GM15510 (cell line): ENCODE data around the gene TMEM150A.

Experiments used
- POLR2A ChIP-seq: IDR thresholded peaks from 3 replicates; pipeline ENCODE4 v1.6.1; 2011; ENCODE audit warnings: borderline replicate concordance; ENCODE audit not compliant: insufficient read length; ENCODE audit errors: extremely low read depth

The TMEM150A gene

GRCh38 chr2:85564144-85564563 is 38.3 kb downstream of the TMEM150A start:
- TF ChIP-seq POLR2A: no peak

GRCh38 chr2:85561280-85562212 is 41.0 kb downstream of the TMEM150A start, which contains the start of gene GGCX:
Gene GGCX (minus strand): TSS chr2:85561493. CDS start chr2:85561428, 65 bp downstream.
- TF ChIP-seq POLR2A: peak; percentile 97

GRCh38 chr2:85560812-85561279 is 41.7 kb downstream of the TMEM150A start:
- TF ChIP-seq POLR2A: no peak

GRCh38 chr2:85558160-85558559 is 44.3 kb downstream of the TMEM150A start:
- TF ChIP-seq POLR2A: no peak

GRCh38 chr2:85557130-85557529 is 45.4 kb downstream of the TMEM150A start:
- TF ChIP-seq POLR2A: no peak

- no peak for TF ChIP-seq POLR2A
Observed at GRCh38 chr2:85554980-85555612, 47.4 kb downstream of the TMEM150A start.

GRCh38 chr2:85553184-85553583 is 49.3 kb downstream of the TMEM150A start:
- TF ChIP-seq POLR2A: no peak

- TF ChIP-seq POLR2A: no peak
Observed at GRCh38 chr2:85551698-85552678, 50.5 kb downstream of the TMEM150A start.

GRCh38 chr2:85550486-85550885 is 52.0 kb downstream of the TMEM150A start:
- TF ChIP-seq POLR2A: no peak

- TF ChIP-seq POLR2A: no peak
Observed at GRCh38 chr2:85549826-85550225, 52.7 kb downstream of the TMEM150A start.

GRCh38 chr2:85549095-85549494 is 53.4 kb downstream of the TMEM150A start:
- no peak for TF ChIP-seq POLR2A

- TF ChIP-seq POLR2A: no peak
Observed at GRCh38 chr2:85548608-85548900, 53.9 kb downstream of the TMEM150A start.
